ENCODE data around the gene GBA2.
A peak's percentile ranks its signal among the peaks of the same experiment; 100 is the strongest.

- TF ChIP-seq EZH2phosphoT487 (IDR thresholded peaks at IDR 0.05; ENCODE audit: unreplicated experiment) (no peak), EZH2 (IDR thresholded peaks at IDR 0.05; ENCODE audit: low read depth, unreplicated experiment) (no peak), CTCF (conservative IDR thresholded peaks at IDR 0.05; ENCODE audit: low read depth in 2 of 2) (peak in 1 of 2 experiments; percentile 45; a peak in 3 of 4 replicates), STAT1 (IDR thresholded peaks at IDR 0.05; ENCODE audit: unreplicated experiment) (no peak), JUNB (IDR thresholded peaks at IDR 0.05; ENCODE audit: unreplicated experiment) (no peak), POLR2AphosphoS5 (IDR thresholded peaks at IDR 0.05; ENCODE audit: low read depth) (no peak), ZNF114 (CRISPR knock-in tag; IDR thresholded peaks at IDR 0.05) (no peak)
- TF ChIP-seq, protein P1, sequence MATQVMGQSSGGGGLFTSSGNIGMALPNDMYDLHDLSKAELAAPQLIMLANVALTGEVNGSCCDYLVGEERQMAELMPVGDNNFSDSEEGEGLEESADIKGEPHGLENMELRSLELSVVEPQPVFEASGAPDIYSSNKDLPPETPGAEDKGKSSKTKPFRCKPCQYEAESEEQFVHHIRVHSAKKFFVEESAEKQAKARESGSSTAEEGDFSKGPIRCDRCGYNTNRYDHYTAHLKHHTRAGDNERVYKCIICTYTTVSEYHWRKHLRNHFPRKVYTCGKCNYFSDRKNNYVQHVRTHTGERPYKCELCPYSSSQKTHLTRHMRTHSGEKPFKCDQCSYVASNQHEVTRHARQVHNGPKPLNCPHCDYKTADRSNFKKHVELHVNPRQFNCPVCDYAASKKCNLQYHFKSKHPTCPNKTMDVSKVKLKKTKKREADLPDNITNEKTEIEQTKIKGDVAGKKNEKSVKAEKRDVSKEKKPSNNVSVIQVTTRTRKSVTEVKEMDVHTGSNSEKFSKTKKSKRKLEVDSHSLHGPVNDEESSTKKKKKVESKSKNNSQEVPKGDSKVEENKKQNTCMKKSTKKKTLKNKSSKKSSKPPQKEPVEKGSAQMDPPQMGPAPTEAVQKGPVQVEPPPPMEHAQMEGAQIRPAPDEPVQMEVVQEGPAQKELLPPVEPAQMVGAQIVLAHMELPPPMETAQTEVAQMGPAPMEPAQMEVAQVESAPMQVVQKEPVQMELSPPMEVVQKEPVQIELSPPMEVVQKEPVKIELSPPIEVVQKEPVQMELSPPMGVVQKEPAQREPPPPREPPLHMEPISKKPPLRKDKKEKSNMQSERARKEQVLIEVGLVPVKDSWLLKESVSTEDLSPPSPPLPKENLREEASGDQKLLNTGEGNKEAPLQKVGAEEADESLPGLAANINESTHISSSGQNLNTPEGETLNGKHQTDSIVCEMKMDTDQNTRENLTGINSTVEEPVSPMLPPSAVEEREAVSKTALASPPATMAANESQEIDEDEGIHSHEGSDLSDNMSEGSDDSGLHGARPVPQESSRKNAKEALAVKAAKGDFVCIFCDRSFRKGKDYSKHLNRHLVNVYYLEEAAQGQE (IDR thresholded peaks at IDR 0.05; ENCODE audit: unreplicated experiment), result no peak
These were observed 36.1 kb downstream of the GBA2 start for GRCh38 chr9:35712762-35713400.

All from GM23338 (cell line).